Body of pancreas (tissue), 4 donors: ENCODE results near the gene MVB12B. TPM values are rescaled to one million over a fixed set of nuclear protein-coding genes. Genes with fewer than 3 reads are reported as not detected.

Experiments used
- ATAC-seq: fragments of 150-250 bp; one replicate; pipeline ENCODE4 v1.9.1; 2016
- DNase-seq, 4 donors: peaks; one replicate each; pipeline ENCODE4 v3.0.0-alpha.2; 2019
- H3K27ac ChIP-seq, 4 donors: fragments of 200-600 bp; sonication (generic); 1 replicate in 3 of 4; 2 replicates in 1 of 4; pipeline versions ENCODE4 v1.5.1 to v1.6.1; 2016 to 2019; ENCODE audit warnings: mild to moderate bottlenecking in 1 of 4, mixed read lengths in 1 of 4, moderate library complexity in 1 of 4
- H3K27me3 ChIP-seq, 2 donors: fragments of 200-600 bp; sonication (generic); one replicate each; pipeline ENCODE4 v1.6.0; 2016; ENCODE audit warnings: mild to moderate bottlenecking in 1 of 2
- H3K36me3 ChIP-seq, 2 donors: fragments of 200-600 bp; sonication (generic); replicated peaks in 1 of 2; 2 replicates each; pipeline ENCODE4 v1.5.1; 2016; ENCODE audit warnings: low read depth in 2 of 2; ENCODE audit not compliant: insufficient read depth in 1 of 2
- H3K4me1 ChIP-seq: fragments of 200-600 bp; sonication (generic); one replicate; pipeline ENCODE4 v1.6.0; 2016
- H3K4me3 ChIP-seq, 2 donors: fragments of 200-600 bp; sonication (generic); 1 replicate in 1 of 2; 2 replicates in 1 of 2; pipeline ENCODE4 v1.5.1; 2016 to 2019
- H3K9me3 ChIP-seq, 3 donors: fragments of 200-600 bp; sonication (generic); 1 replicate in 2 of 3; 2 replicates in 1 of 3; pipeline ENCODE4 v1.5.1; 2016
- CTCF ChIP-seq, 7 experiments: fragments of 450-650 bp in 4 of 7; fragments of 200-600 bp in 3 of 7; sonication (generic) in 3 of 7; IDR thresholded peaks; one replicate each; pipeline ENCODE4 v1.5.1; 2016 to 2019; ENCODE audit warnings: antibody characterized with exemption in 7 of 7
- POLR2A ChIP-seq, 3 donors: fragments of 450-650 bp; IDR thresholded peaks; one replicate each; pipeline ENCODE4 v1.6.1; 2016; ENCODE audit warnings: antibody characterized with exemption in 3 of 3, mild to moderate bottlenecking in 2 of 3
- WGBS, 2 donors: methylation state at CpG; one replicate each; pipeline ENCODE4 v1.1.5; 2017; 5-methylcytosine and 5-hydroxymethylcytosine counted together
- intact Hi-C: fragments of 100-400 bp; cut with DNase I; formaldehyde crosslinking; loops from one replicate; pipeline ENCODE4 v1.15.1; 2023
- total RNA-seq, 2 donors: library from RNA; depleted of rRNA; stranded (reverse); fragments of >200 nt; gene quantifications; one replicate each; pipeline ENCODE4 v1.1.0, GENCODE V29; 2016

MVB12B gene
- total RNA-seq, 2 donors from 2014 or later, result 5.2 to 9.9 TPM

- ATAC-seq, result no peak
- Histone ChIP-seq H3K9me3 (no peaks in the 10 kb centered on the region), H3K4me1 (peaks cover 16% of the 10 kb centered on the region), H3K27ac (peak overlapping the region in 2 of 4 donors; percentile 69), H3K27me3 (no peaks in the 10 kb centered on the region), H3K36me3 (no peaks in the 10 kb centered on the region), H3K4me3 (no peak overlapping the region)
- intact Hi-C loops, result no loop called here
- WGBS, 2 donors, result 81 to 82% methylated on average over 5 to 6 of the region's 6 CpGs
- no peak for TF ChIP-seq CTCF (IDR thresholded peaks at IDR 0.05)
- no peak for TF ChIP-seq POLR2A (IDR thresholded peaks at IDR 0.05)
- no peak for DNase-seq
Observed at GRCh38 chr9:126325821-126326220, 808 bp upstream of the MVB12B start.

- no peaks in the 10 kb centered on the region for H3K9me3 ChIP-seq
- peak; percentile 68 for ATAC-seq
- no peak overlapping the region for H3K4me3 ChIP-seq
- no peaks in the 10 kb centered on the region for H3K27me3 ChIP-seq
- intact Hi-C loops, result no loop called here
- WGBS, 2 donors, result 15 to 40% methylated on average over 6 to 20 of the region's 59 CpGs
- H3K27ac ChIP-seq, result peak overlapping the region in 3 of 4 donors; percentile 40 to 56 (median 46)
- DNase-seq, result peak in 3 of 4 donors; percentile 17 to 35 (median 25)
- H3K36me3 ChIP-seq, result no peaks in the 10 kb centered on the region
- peaks cover 16% of the 10 kb centered on the region for H3K4me1 ChIP-seq
- TF ChIP-seq POLR2A (IDR thresholded peaks at IDR 0.05) (peak in 1 of 3 donors; percentile 12), CTCF (IDR thresholded peaks at IDR 0.05) (no peak)
Observed at GRCh38 chr9:126327006-126327713, 531 bp downstream of the MVB12B start.

GRCh38 chr9:126327714-126328185 lies 1.1 kb downstream of the MVB12B start:
- peak overlapping the region in 1 of 4 donors; percentile 40 for H3K27ac ChIP-seq
- no peak overlapping the region for H3K4me3 ChIP-seq
- no peaks in the 10 kb centered on the region for H3K9me3 ChIP-seq
- ATAC-seq (no peak), DNase-seq (no peak)
- WGBS, 2 donors, result 32 to 51% methylated on average over 5 of the region's 5 CpGs
- TF ChIP-seq CTCF (IDR thresholded peaks at IDR 0.05), result no peak
- no peak for TF ChIP-seq POLR2A (IDR thresholded peaks at IDR 0.05)
- H3K36me3 ChIP-seq, result no peaks in the 10 kb centered on the region
- H3K27me3 ChIP-seq, result no peaks in the 10 kb centered on the region
- peaks cover 16% of the 10 kb centered on the region for H3K4me1 ChIP-seq
- intact Hi-C loops, result no loop called here

GRCh38 chr9:126328407-126328806 lies 1.8 kb downstream of the MVB12B start:
- H3K9me3 ChIP-seq, result no peaks in the 10 kb centered on the region
- DNase-seq, result no peak
- H3K27me3 ChIP-seq, result no peaks in the 10 kb centered on the region
- no peak for ATAC-seq
- no peaks in the 10 kb centered on the region for H3K36me3 ChIP-seq
- no peak overlapping the region for H3K27ac ChIP-seq
- intact Hi-C loops, result no loop called here
- H3K4me1 ChIP-seq, result peaks cover 16% of the 10 kb centered on the region
- no peak overlapping the region for H3K4me3 ChIP-seq
- no peak for TF ChIP-seq POLR2A (IDR thresholded peaks at IDR 0.05)
- TF ChIP-seq CTCF (IDR thresholded peaks at IDR 0.05), result no peak
- 90 to 95% methylated on average over 3 of the region's 3 CpGs for WGBS, 2 donors
